Lower lobe of right lung (tissue), 2 donors: ENCODE data around the gene POLDIP3. TPM values are rescaled to one million over a fixed set of nuclear protein-coding genes. Genes with fewer than 3 reads are reported as not detected.

Source experiments
- ATAC-seq, 2 donors: fragments of 200-7000 bp; cut with Tn5 transposase; one replicate each; pipeline ENCODE4 v1.9.1; 2020 to 2022; ENCODE audit warnings: mild to moderate bottlenecking in 2 of 2, moderate library complexity in 2 of 2
- DNase-seq: peaks from one replicate; pipeline ENCODE4 v3.0.0-alpha.2; 2020
- H3K27ac ChIP-seq: fragments of 200-600 bp; one replicate; pipeline ENCODE4 v1.8.0; 2022
- H3K27me3 ChIP-seq: fragments of 200-600 bp; one replicate; pipeline ENCODE4 v1.8.0; 2022; ENCODE audit warnings: low read depth
- H3K36me3 ChIP-seq: fragments of 200-600 bp; one replicate; pipeline ENCODE4 v1.8.0; 2022; ENCODE audit warnings: mild to moderate bottlenecking
- H3K4me1 ChIP-seq: fragments of 200-600 bp; one replicate; pipeline ENCODE4 v1.8.0; 2022
- H3K4me3 ChIP-seq: fragments of 200-600 bp; one replicate; pipeline ENCODE4 v1.8.0; 2022; ENCODE audit warnings: mild to moderate bottlenecking
- H3K9me3 ChIP-seq: fragments of 200-600 bp; one replicate; pipeline ENCODE4 v1.8.0; 2022
- intact Hi-C: fragments of 100-400 bp; cut with DNase I; formaldehyde crosslinking; loops from one replicate; pipeline ENCODE4 v1.11.0; 2022
- long read RNA-seq: library from polyadenylated mRNA; unstranded; transcript quantifications from one replicate; pipeline ENCODE4 v2.0.0, GENCODE V29; 2021
- total RNA-seq: library from RNA; stranded (reverse); fragmentation: NEBNext Ultra II Directional; extraction: Animal tissue kit (Norgen Biotek cat#: 25700); gene quantifications from one replicate; pipeline ENCODE4 v1.2.1, GENCODE V29; 2021
- TF ChIP-seq, protein P1 (sequence below): fragments of 200-600 bp; IDR thresholded peaks from one replicate; pipeline ENCODE4 v1.8.0; 2022; ENCODE audit warnings: antibody characterized with exemption, mild to moderate bottlenecking
- donor health status: DM: no; HTN: yes; CAD: no; lungs with severe emphysema.

Gene POLDIP3, protein sequence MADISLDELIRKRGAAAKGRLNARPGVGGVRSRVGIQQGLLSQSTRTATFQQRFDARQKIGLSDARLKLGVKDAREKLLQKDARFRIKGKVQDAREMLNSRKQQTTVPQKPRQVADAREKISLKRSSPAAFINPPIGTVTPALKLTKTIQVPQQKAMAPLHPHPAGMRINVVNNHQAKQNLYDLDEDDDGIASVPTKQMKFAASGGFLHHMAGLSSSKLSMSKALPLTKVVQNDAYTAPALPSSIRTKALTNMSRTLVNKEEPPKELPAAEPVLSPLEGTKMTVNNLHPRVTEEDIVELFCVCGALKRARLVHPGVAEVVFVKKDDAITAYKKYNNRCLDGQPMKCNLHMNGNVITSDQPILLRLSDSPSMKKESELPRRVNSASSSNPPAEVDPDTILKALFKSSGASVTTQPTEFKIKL
- total RNA-seq: 75.0 TPM
- long read RNA-seq, transcript POLDIP3-201 (9 exons, 3,441 nt): major isoform, 114 of 207 reads
- long read RNA-seq, partial matches to known transcripts: 16 of 207 reads
- long read RNA-seq, other reads (novel, unspliced or antisense): 72 of 207 reads

GRCh38 chr22:42614312-42615091 is at the start of gene POLDIP3:
TSS of gene POLDIP3 (minus strand) at chr22:42614883. CDS start at chr22:42614857, 26 bp downstream.
- TF ChIP-seq, protein P1, sequence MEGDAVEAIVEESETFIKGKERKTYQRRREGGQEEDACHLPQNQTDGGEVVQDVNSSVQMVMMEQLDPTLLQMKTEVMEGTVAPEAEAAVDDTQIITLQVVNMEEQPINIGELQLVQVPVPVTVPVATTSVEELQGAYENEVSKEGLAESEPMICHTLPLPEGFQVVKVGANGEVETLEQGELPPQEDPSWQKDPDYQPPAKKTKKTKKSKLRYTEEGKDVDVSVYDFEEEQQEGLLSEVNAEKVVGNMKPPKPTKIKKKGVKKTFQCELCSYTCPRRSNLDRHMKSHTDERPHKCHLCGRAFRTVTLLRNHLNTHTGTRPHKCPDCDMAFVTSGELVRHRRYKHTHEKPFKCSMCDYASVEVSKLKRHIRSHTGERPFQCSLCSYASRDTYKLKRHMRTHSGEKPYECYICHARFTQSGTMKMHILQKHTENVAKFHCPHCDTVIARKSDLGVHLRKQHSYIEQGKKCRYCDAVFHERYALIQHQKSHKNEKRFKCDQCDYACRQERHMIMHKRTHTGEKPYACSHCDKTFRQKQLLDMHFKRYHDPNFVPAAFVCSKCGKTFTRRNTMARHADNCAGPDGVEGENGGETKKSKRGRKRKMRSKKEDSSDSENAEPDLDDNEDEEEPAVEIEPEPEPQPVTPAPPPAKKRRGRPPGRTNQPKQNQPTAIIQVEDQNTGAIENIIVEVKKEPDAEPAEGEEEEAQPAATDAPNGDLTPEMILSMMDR: peak; percentile 37
- H3K4me1 ChIP-seq: peaks cover 66% of the 10 kb centered on the region
- H3K27ac ChIP-seq: peak within 1 kb of the TSS; percentile 97
- H3K27me3 ChIP-seq: no peaks in the 10 kb centered on the region
- no peaks in the 10 kb centered on the region for H3K9me3 ChIP-seq
- peak within 1 kb of the TSS; percentile 95 for H3K4me3 ChIP-seq
- intact Hi-C loops: no loop called here
- ATAC-seq (peak; percentile 95), DNase-seq (peak; percentile 99)
- H3K36me3 ChIP-seq: peaks cover 24% of the 10 kb centered on the region

GRCh38 chr22:42661985-42662831 is 47.5 kb upstream of the POLDIP3 start:
- TF ChIP-seq, protein P1: peak; percentile 81
- no peaks in the 10 kb centered on the region for H3K27me3 ChIP-seq
- ATAC-seq (peak; percentile 93), DNase-seq (peak; percentile 86)
- H3K4me1 ChIP-seq: peaks cover 12% of the 10 kb centered on the region
- intact Hi-C loops: no loop called here
- H3K4me3 ChIP-seq: peak overlapping the region; percentile 55
- no peaks in the 10 kb centered on the region for H3K36me3 ChIP-seq
- H3K9me3 ChIP-seq: no peaks in the 10 kb centered on the region
- peak overlapping the region; percentile 12 for H3K27ac ChIP-seq

DNA sequence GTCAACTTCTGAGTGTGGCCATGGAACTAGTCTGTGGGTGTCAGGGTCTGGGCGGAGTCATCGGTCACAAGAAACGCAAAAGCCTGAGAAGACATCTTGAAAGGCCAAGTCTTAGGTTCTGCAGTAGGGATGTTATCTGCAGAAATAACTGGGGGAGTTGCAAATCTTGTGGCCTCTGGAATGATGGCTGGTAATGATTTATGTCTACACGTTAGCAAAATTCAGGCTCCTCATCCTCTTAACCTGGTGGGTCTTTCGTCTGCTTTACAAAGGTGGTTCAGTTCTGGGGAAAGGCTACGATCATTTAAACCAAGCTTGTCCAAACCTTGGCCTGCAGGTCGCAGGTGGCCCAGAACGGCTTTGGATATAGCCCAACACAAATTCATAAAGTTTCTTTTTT is 41.9 kb upstream of the POLDIP3 start:
- no peak overlapping the region for H3K27ac ChIP-seq
- ATAC-seq: no peak

GRCh38 chr22:42655693-42656092 is 41.0 kb upstream of the POLDIP3 start:
- Histone ChIP-seq H3K27me3 (no peaks in the 10 kb centered on the region), H3K4me3 (no peak overlapping the region), H3K4me1 (no peaks in the 10 kb centered on the region), H3K36me3 (no peaks in the 10 kb centered on the region), H3K9me3 (no peaks in the 10 kb centered on the region), H3K27ac (no peak overlapping the region)
- TF ChIP-seq, protein P1: no peak
- intact Hi-C loops: no loop called here
- no peak for DNase-seq
- ATAC-seq: no peak

More for the DNA sequence above, 41.9 kb upstream of the POLDIP3 start:
- no peak overlapping the region for H3K4me3 ChIP-seq
- intact Hi-C loops: no loop called here
- no peaks in the 10 kb centered on the region for H3K9me3 ChIP-seq
- TF ChIP-seq, protein P1: no peak
- no peaks in the 10 kb centered on the region for H3K27me3 ChIP-seq
- H3K36me3 ChIP-seq: no peaks in the 10 kb centered on the region
- peaks cover 2% of the 10 kb centered on the region for H3K4me1 ChIP-seq
- DNase-seq: no peak
